IMR-90 (cell line): Measurements from ENCODE around the gene MAML2. TPM values are rescaled to one million over a fixed set of nuclear protein-coding genes. Genes with fewer than 3 reads are reported as not detected.
A peak's percentile ranks its signal among the peaks of the same experiment; 100 is the strongest.

ENCODE experiments used
- ATAC-seq: fragments of 200-7000 bp; cut with Tn5 transposase; 2 replicates; pipeline ENCODE4 v1.9.1; 2020; ENCODE audit warnings: low read depth, mild to moderate bottlenecking, moderate library complexity
- BruUV-seq: library from RNA; stranded (reverse); fragments of 400-500 nt; replicated peaks from 2 replicates; lab custom pipeline; 2021; lab: Mats Ljungman, UMichigan
- CTCF ChIA-PET: fragments of 300-600 bp; formaldehyde crosslinking; extraction: SDS; loops from one replicate; lab custom pipeline; 2021; ENCODE audit warnings: antibody characterized with exemption; lab: Yijun Ruan, JAX
- POLR2A ChIA-PET: fragments of 300-600 bp; sonication (Branson Sonifier 250); formaldehyde crosslinking; loops from one replicate; lab custom pipeline; 2022; ENCODE audit warnings: antibody characterized with exemption; ENCODE audit not compliant: unreplicated experiment; lab: Charles Lee
- DNase-seq: peaks from one replicate; pipeline ENCODE4 v3.0.0; 2013
- H2AFZ ChIP-seq: replicated peaks from 2 replicates; pipeline ENCODE3; 2013; ENCODE audit warnings: low read length, mild to moderate bottlenecking; ENCODE audit not compliant: poor library complexity
- H2AK5ac ChIP-seq: 2 replicates; pipeline ENCODE4 v1.6.1; 2013; ENCODE audit warnings: low read depth, low read length, inconsistent platforms
- H2AK9ac ChIP-seq: replicated peaks from 2 replicates; pipeline ENCODE3; 2013; ENCODE audit warnings: mild to moderate bottlenecking, low read depth, low read length, moderate library complexity; ENCODE audit not compliant: poor library complexity
- H2BK120ac ChIP-seq: 2 replicates; pipeline ENCODE4 v1.6.1; 2013; ENCODE audit warnings: low read depth, low read length, inconsistent platforms
- H2BK15ac ChIP-seq: 3 replicates; pipeline ENCODE4 v1.6.1; 2013; ENCODE audit warnings: low read depth, low read length, inconsistent platforms
- H2BK20ac ChIP-seq: 2 replicates; pipeline ENCODE4 v1.6.1; 2013; ENCODE audit warnings: low read depth, mild to moderate bottlenecking, inconsistent platforms, low read length, moderate library complexity
- H2BK5ac ChIP-seq: 2 replicates; pipeline ENCODE4 v1.6.1; 2013; ENCODE audit warnings: mild to moderate bottlenecking, low read depth, low read length, inconsistent platforms; ENCODE audit not compliant: poor library complexity, severe bottlenecking
- H3K14ac ChIP-seq: replicated peaks from 2 replicates; pipeline ENCODE4 v1.6.1; 2013; ENCODE audit warnings: low read depth, low read length, inconsistent platforms
- H3K18ac ChIP-seq: 2 replicates; pipeline ENCODE4 v1.6.1; 2013; ENCODE audit warnings: low read depth, low read length, control low read depth
- H3K23ac ChIP-seq: 2 replicates; pipeline ENCODE4 v1.6.1; 2013; ENCODE audit warnings: low read depth, low read length, inconsistent platforms
- H3K27ac ChIP-seq: 2 replicates; pipeline ENCODE4 v1.5.1; 2013; ENCODE audit warnings: mild to moderate bottlenecking, control low read depth, low read length; ENCODE audit not compliant: insufficient read depth
- H3K27me3 ChIP-seq: 2 replicates; pipeline ENCODE4 v1.6.1; 2013; ENCODE audit warnings: low read length; ENCODE audit not compliant: control insufficient read depth, insufficient read depth
- H3K36me3 ChIP-seq: 2 replicates; pipeline ENCODE4 v1.6.1; 2013; ENCODE audit warnings: low read length, mixed read lengths; ENCODE audit not compliant: control insufficient read depth, insufficient read depth
- H3K4ac ChIP-seq: 2 replicates; pipeline ENCODE4 v1.6.1; 2013; ENCODE audit warnings: low read depth, low read length, inconsistent platforms
- H3K4me1 ChIP-seq: 2 replicates; pipeline ENCODE4 v1.6.1; 2013; ENCODE audit warnings: low read length, mixed read lengths; ENCODE audit not compliant: control insufficient read depth, insufficient read depth
- H3K4me2 ChIP-seq: 2 replicates; pipeline ENCODE4 v1.6.1; 2013; ENCODE audit warnings: low read depth, mild to moderate bottlenecking, control low read depth, low read length, moderate library complexity
- H3K4me3 ChIP-seq: 2 replicates; pipeline ENCODE4 v1.5.1; 2013; ENCODE audit warnings: low read depth, mild to moderate bottlenecking, control low read depth, low read length, moderate library complexity; ENCODE audit not compliant: insufficient read depth
- H3K56ac ChIP-seq: 2 replicates; pipeline ENCODE4 v1.6.1; 2013; ENCODE audit warnings: low read length, inconsistent platforms; ENCODE audit not compliant: insufficient read depth; ENCODE audit errors: extremely low read depth
- H3K79me1 ChIP-seq, 2 experiments: 2 replicates each; pipeline ENCODE4 v1.6.1; 2013; ENCODE audit warnings: low read length in 2 of 2, inconsistent platforms in 1 of 2, low read depth in 1 of 2
- H3K9ac ChIP-seq: 2 replicates; pipeline ENCODE4 v1.6.1; 2013; ENCODE audit warnings: low read depth, low read length, control low read depth
- H3K9me1 ChIP-seq: 2 replicates; pipeline ENCODE4 v1.6.1; 2013; ENCODE audit warnings: low read length, inconsistent platforms; ENCODE audit not compliant: insufficient read depth
- H3K9me3 ChIP-seq: 2 replicates; pipeline ENCODE4 v1.6.1; 2013; ENCODE audit warnings: low read length; ENCODE audit not compliant: control insufficient read depth, insufficient read depth
- H4K20me1 ChIP-seq: 2 replicates; pipeline ENCODE4 v1.6.1; 2013; ENCODE audit warnings: low read length, inconsistent platforms; ENCODE audit not compliant: insufficient read depth
- H4K5ac ChIP-seq: 2 replicates; pipeline ENCODE4 v1.6.1; 2013; ENCODE audit warnings: mild to moderate bottlenecking, low read depth, low read length, control low read depth
- H4K8ac ChIP-seq, 2 experiments: 2 replicates each; pipeline ENCODE4 v1.6.1; 2013; ENCODE audit warnings: low read depth in 2 of 2, low read length in 2 of 2, control low read depth in 1 of 2, inconsistent platforms in 1 of 2
- H4K91ac ChIP-seq: 2 replicates; pipeline ENCODE4 v1.6.1; 2013; ENCODE audit warnings: low read depth, low read length, inconsistent platforms; ENCODE audit not compliant: insufficient read depth
- CHD1 ChIP-seq: IDR thresholded peaks from 2 replicates; pipeline ENCODE4 v1.6.1; 2012; ENCODE audit warnings: low read depth, low read length, improper control_type of control experiment
- CTCF ChIP-seq: conservative IDR thresholded peaks from 2 replicates; pipeline ENCODE4 v1.5.1; 2012; ENCODE audit warnings: mild to moderate bottlenecking, low read depth, low read length, improper control_type of control experiment
- FOS ChIP-seq: fragments of 150-350 bp; IDR thresholded peaks from 2 replicates; pipeline ENCODE4 v1.6.1; 2016; ENCODE audit warnings: low read depth, low read length
- MAFK ChIP-seq: IDR thresholded peaks from 2 replicates; pipeline ENCODE4 v1.6.1; 2012; ENCODE audit warnings: low read depth, low read length, improper control_type of control experiment
- MAZ ChIP-seq: IDR thresholded peaks from 2 replicates; pipeline ENCODE4 v1.6.1; 2012; ENCODE audit warnings: low read depth, mild to moderate bottlenecking, low read length, improper control_type of control experiment, moderate library complexity, borderline replicate concordance
- MXI1 ChIP-seq: IDR thresholded peaks from 2 replicates; pipeline ENCODE4 v1.6.1; 2012; ENCODE audit warnings: low read depth, mild to moderate bottlenecking, low read length, moderate library complexity, borderline replicate concordance
- NFE2L2 ChIP-seq: fragments of 150-350 bp; IDR thresholded peaks from 2 replicates; pipeline ENCODE4 v1.6.1; 2016; ENCODE audit warnings: low read depth, mild to moderate bottlenecking, low read length
- RAD21 ChIP-seq: IDR thresholded peaks from 2 replicates; pipeline ENCODE4 v1.6.1; 2012; ENCODE audit warnings: low read length, improper control_type of control experiment
- RCOR1 ChIP-seq: IDR thresholded peaks from 2 replicates; pipeline ENCODE4 v1.6.1; 2012; ENCODE audit warnings: mild to moderate bottlenecking, low read length, improper control_type of control experiment; ENCODE audit not compliant: insufficient replicate concordance
- RFX5 ChIP-seq: IDR thresholded peaks from 2 replicates; pipeline ENCODE4 v1.8.0; 2012; ENCODE audit warnings: low read depth, mild to moderate bottlenecking, low read length, moderate library complexity
- SMC3 ChIP-seq: fragments of 150-350 bp; IDR thresholded peaks from 2 replicates; pipeline ENCODE4 v1.6.1; 2016; ENCODE audit warnings: low read depth, mild to moderate bottlenecking, antibody characterized with exemption, low read length, moderate library complexity
- WGBS, 2 experiments: methylation state at CpG; one replicate each; pipeline versions ENCODE4 v1.1.5 to v1.1.7; 2013; ENCODE audit warnings: missing lambda C conversion rate in 2 of 2; ENCODE audit not compliant: insufficient read length in 1 of 2; ENCODE audit errors: extremely low coverage in 2 of 2; 5-methylcytosine and 5-hydroxymethylcytosine counted together
- dilution Hi-C: fragments of 300-500 bp; cut with HindIII; formaldehyde crosslinking; loops from one replicate; pipeline ENCODE4 v1.14.3; 2018; ENCODE audit warnings: low sequenced_read_pairs; ENCODE audit not compliant: unreplicated experiment
- in situ Hi-C: fragments of 300-500 bp; cut with MboI; formaldehyde crosslinking; loops from 3 replicates; pipeline ENCODE4 v1.14.3; 2019; ENCODE audit warnings: low sequenced_read_pairs, inconsistent platforms, mixed read lengths
- intact Hi-C: fragments of 100-400 bp; cut with micrococcal nuclease; formaldehyde crosslinking; loops from 2 replicates; pipeline ENCODE4 v1.10.0; 2022
- polyA plus RNA-seq, 3 experiments: library from polyadenylated mRNA; depleted of rRNA; stranded (reverse); fragments of >200 nt; gene quantifications; 2 replicates each; pipeline ENCODE4 v1.2.3, GENCODE V29; 2012; ENCODE audit warnings: low replicate concordance in 1 of 3
- total RNA-seq: library from RNA; depleted of rRNA; stranded (reverse); fragments of >200 nt; gene quantifications from 2 replicates; pipeline ENCODE4 v1.2.3, GENCODE V29; 2012
- TF ChIP-seq, protein P1 (sequence below): fragments of 150-350 bp; IDR thresholded peaks from 2 replicates; pipeline ENCODE4 v1.6.1; 2016; ENCODE audit warnings: low read depth, mild to moderate bottlenecking, low read length, moderate library complexity, borderline replicate concordance
- TF ChIP-seq, protein P2 (sequence below): fragments of 150-350 bp; IDR thresholded peaks from 2 replicates; pipeline ENCODE4 v1.6.1; 2017; ENCODE audit warnings: mild to moderate bottlenecking, antibody characterized with exemption, low read length, low read depth

MAML2 gene
- total and polyA plus RNA-seq, 2 of the 4 experiments (the other 2 are of a cell fraction): 15.0 to 19.5 TPM

- no peak overlapping the region for H4K91ac ChIP-seq
- POLR2A ChIA-PET: no interaction called here
- CTCF ChIA-PET: interaction anchor here (1.2 kb wide), 1 partner anchor 237 kb away, joined by 3 read pairs; no protein-coding TSS in a partner anchor
- no peak overlapping the region for H3K14ac ChIP-seq
- intact Hi-C loops: no loop called here
- H3K18ac ChIP-seq: peak overlapping the region; percentile 80; the same call in 1 of the 2 replicates
- in situ Hi-C loops: no loop called here
- peaks cover 20% of the 10 kb centered on the region for H3K9me1 ChIP-seq
- H3K27me3 ChIP-seq: no peaks in the 10 kb centered on the region
- 0 out of 4 replicates have a peak overlapping the region, but pooled peaks of 1 of the 2 experiments have one; percentile 6 for H4K8ac ChIP-seq
- dilution Hi-C loops: no loop called here
- no peak overlapping the region; the same call in 1 of the 2 replicates for H3K4ac ChIP-seq
- no peak overlapping the region for H2AK5ac ChIP-seq
- no peak overlapping the region for H2AK9ac ChIP-seq
- H3K4me2 ChIP-seq: peak overlapping the region; percentile 76; the same call in 1 of the 2 replicates
- no peak overlapping the region for H2AFZ ChIP-seq
- H4K5ac ChIP-seq: 0 out of 2 replicates have a peak overlapping the region, but pooled peaks have one; percentile 49
- no TSS peak for BruUV-seq
- peak overlapping the region; percentile 84 for H2BK120ac ChIP-seq
- H3K79me1 ChIP-seq: peaks cover 41 to 65% of the 10 kb centered on the region in 2 experiments
- no peak overlapping the region for H3K9ac ChIP-seq
- 0 out of 2 replicates have a peak overlapping the region, but pooled peaks have one; percentile 6 for H3K23ac ChIP-seq
- H3K36me3 ChIP-seq: no peaks in the 10 kb centered on the region
- DNase-seq (peak; percentile 68), ATAC-seq (peak; percentile 50)
- H2BK15ac ChIP-seq: no peak overlapping the region; the same call in 2 of the 3 replicates
- H4K20me1 ChIP-seq: no peaks in the 10 kb centered on the region; the same call in 1 of the 2 replicates
- no peak overlapping the region for H3K27ac ChIP-seq
- 0% methylated on average over 1 of the region's 2 CpGs; no CpG with 5 or more reads in 1 of the 2 experiments for WGBS, 2 experiments
- no peak overlapping the region for H3K4me3 ChIP-seq
- H2BK5ac ChIP-seq: peak overlapping the region; percentile 73
- H3K4me1 ChIP-seq: peaks cover 27% of the 10 kb centered on the region
- no peak overlapping the region for H3K56ac ChIP-seq
- TF ChIP-seq CTCF (no peak), RFX5 (no peak), MAFK (peak; percentile 88), FOS (peak; percentile 58; the same call in 1 of the 2 replicates), RAD21 (no peak), SMC3 (no peak), MAZ (no peak), MXI1 (no peak), CHD1 (no peak), NFE2L2 (peak; percentile 36; the same call in 1 of the 2 replicates), RCOR1 (no peak)
- TF ChIP-seq, protein P1, sequence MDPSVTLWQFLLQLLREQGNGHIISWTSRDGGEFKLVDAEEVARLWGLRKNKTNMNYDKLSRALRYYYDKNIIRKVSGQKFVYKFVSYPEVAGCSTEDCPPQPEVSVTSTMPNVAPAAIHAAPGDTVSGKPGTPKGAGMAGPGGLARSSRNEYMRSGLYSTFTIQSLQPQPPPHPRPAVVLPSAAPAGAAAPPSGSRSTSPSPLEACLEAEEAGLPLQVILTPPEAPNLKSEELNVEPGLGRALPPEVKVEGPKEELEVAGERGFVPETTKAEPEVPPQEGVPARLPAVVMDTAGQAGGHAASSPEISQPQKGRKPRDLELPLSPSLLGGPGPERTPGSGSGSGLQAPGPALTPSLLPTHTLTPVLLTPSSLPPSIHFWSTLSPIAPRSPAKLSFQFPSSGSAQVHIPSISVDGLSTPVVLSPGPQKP: no peak
- TF ChIP-seq, protein P2, sequence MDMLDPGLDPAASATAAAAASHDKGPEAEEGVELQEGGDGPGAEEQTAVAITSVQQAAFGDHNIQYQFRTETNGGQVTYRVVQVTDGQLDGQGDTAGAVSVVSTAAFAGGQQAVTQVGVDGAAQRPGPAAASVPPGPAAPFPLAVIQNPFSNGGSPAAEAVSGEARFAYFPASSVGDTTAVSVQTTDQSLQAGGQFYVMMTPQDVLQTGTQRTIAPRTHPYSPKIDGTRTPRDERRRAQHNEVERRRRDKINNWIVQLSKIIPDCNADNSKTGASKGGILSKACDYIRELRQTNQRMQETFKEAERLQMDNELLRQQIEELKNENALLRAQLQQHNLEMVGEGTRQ: no peak
- H3K9me3 ChIP-seq: no peaks in the 10 kb centered on the region
- H2BK20ac ChIP-seq: no peak overlapping the region; the same call in 1 of the 2 replicates
Observed at GRCh38 chr11:96102664-96103078, 240.3 kb downstream of the MAML2 start.
